ENCODE results near the gene TMEM220. TPM values are rescaled to one million over a fixed set of nuclear protein-coding genes. Genes with fewer than 3 reads are reported as not detected.
A peak's percentile ranks its signal among the peaks of the same experiment; 100 is the strongest.

Gene TMEM220
- total RNA-seq, 6 experiments from 2014 or later: 4.0 to 5.1 (median 5.0) TPM

- no peak overlapping the region for H3K27ac Mint-ChIP-seq
- H3K4me3 Mint-ChIP-seq: no peak overlapping the region
- peaks cover 5% of the 10 kb centered on the region; the same call in 1 of the 2 replicates for H3K4me1 Mint-ChIP-seq (ENCODE audit: low read depth)
- no peaks in the 10 kb centered on the region for H3K36me3 Mint-ChIP-seq (ENCODE audit: low read depth)
- DNase-seq: no peak
- H3K9me3 Mint-ChIP-seq: no peaks in the 10 kb centered on the region
- no peak for TF ChIP-seq CTCF (IDR thresholded peaks at IDR 0.05)
- peaks cover 15% of the 10 kb centered on the region for H3K27me3 Mint-ChIP-seq (ENCODE audit: insufficient read depth)
These were observed 11.8 kb upstream of the TMEM220 start for GRCh38 chr17:10741416-10742135.

GRCh38 chr17:10739386-10739785, 9.6 kb upstream of the TMEM220 start:
- Mint-ChIP-seq H3K36me3 (ENCODE audit: low read depth) (no peaks in the 10 kb centered on the region), H3K4me1 (ENCODE audit: low read depth) (peaks cover 5% of the 10 kb centered on the region; the same call in 1 of the 2 replicates), H3K4me3 (no peak overlapping the region), H3K9me3 (no peaks in the 10 kb centered on the region), H3K27ac (no peak overlapping the region), H3K27me3 (ENCODE audit: insufficient read depth) (peaks cover 10% of the 10 kb centered on the region)
- TF ChIP-seq CTCF (IDR thresholded peaks at IDR 0.05): no peak
- no peak for DNase-seq

GRCh38 chr17:10738521-10739258, 8.9 kb upstream of the TMEM220 start:
- H3K4me3 Mint-ChIP-seq: no peak overlapping the region
- no peak overlapping the region for H3K27ac Mint-ChIP-seq
- TF ChIP-seq CTCF (IDR thresholded peaks at IDR 0.05): no peak
- H3K9me3 Mint-ChIP-seq: no peaks in the 10 kb centered on the region
- DNase-seq: no peak
- peaks cover 5% of the 10 kb centered on the region; the same call in 1 of the 2 replicates for H3K4me1 Mint-ChIP-seq (ENCODE audit: low read depth)
- no peaks in the 10 kb centered on the region for H3K36me3 Mint-ChIP-seq (ENCODE audit: low read depth)
- H3K27me3 Mint-ChIP-seq (ENCODE audit: insufficient read depth): peaks cover 13% of the 10 kb centered on the region

- DNase-seq: no peak
- Mint-ChIP-seq H3K27ac (no peak overlapping the region), H3K27me3 (ENCODE audit: insufficient read depth) (peaks cover 17% of the 10 kb centered on the region), H3K4me3 (no peak overlapping the region), H3K36me3 (ENCODE audit: low read depth) (no peaks in the 10 kb centered on the region), H3K4me1 (ENCODE audit: low read depth) (peaks cover 5% of the 10 kb centered on the region; the same call in 1 of the 2 replicates), H3K9me3 (no peaks in the 10 kb centered on the region)
- no peak for TF ChIP-seq CTCF (IDR thresholded peaks at IDR 0.05)
These were observed 7.9 kb upstream of the TMEM220 start for GRCh38 chr17:10737736-10738135.

- Mint-ChIP-seq H3K4me1 (ENCODE audit: low read depth) (peaks cover 5% of the 10 kb centered on the region; the same call in 1 of the 2 replicates), H3K27ac (no peak overlapping the region), H3K27me3 (ENCODE audit: insufficient read depth) (peaks cover 17% of the 10 kb centered on the region), H3K4me3 (no peak overlapping the region), H3K36me3 (ENCODE audit: low read depth) (no peaks in the 10 kb centered on the region), H3K9me3 (no peaks in the 10 kb centered on the region)
- peak; percentile 87 for TF ChIP-seq CTCF (IDR thresholded peaks at IDR 0.05)
- DNase-seq: peak; percentile 44
These were observed 7.4 kb upstream of the TMEM220 start for GRCh38 chr17:10737168-10737622.

Measured in HFFc6 (cell line).